H9 (cell line): ENCODE measurements around the gene CNIH2. TPM values are rescaled to one million over a fixed set of nuclear protein-coding genes. Genes with fewer than 3 reads are reported as not detected.
"Not testable (repeated sequence)": the region's sequence is repeated elsewhere in the genome, so short reads cannot be mapped to it uniquely, and the experiment has no call there.

Source experiments
- DNase-seq: peaks from one replicate; pipeline ENCODE4 v3.0.0-alpha.2; 2017
- H2AFZ ChIP-seq: one replicate; pipeline ENCODE4 v1.6.1; 2013; ENCODE audit warnings: mild to moderate bottlenecking, low read length, control low read depth, moderate library complexity
- H2AK5ac ChIP-seq: 2 replicates; pipeline ENCODE4 v1.6.1; 2013; ENCODE audit warnings: low read length, control low read depth, mixed read lengths; ENCODE audit not compliant: insufficient read length
- H2BK120ac ChIP-seq: one replicate; pipeline ENCODE4 v1.6.1; 2013; ENCODE audit warnings: low read depth, mild to moderate bottlenecking, low read length, control low read depth, inconsistent platforms; ENCODE audit not compliant: poor library complexity, severe bottlenecking
- H2BK12ac ChIP-seq: 2 replicates; pipeline ENCODE4 v1.6.1; 2013; ENCODE audit warnings: low read length, control low read depth, mixed read lengths, low read depth; ENCODE audit not compliant: insufficient read length
- H2BK15ac ChIP-seq: 2 replicates; pipeline ENCODE4 v1.6.1; 2013; ENCODE audit warnings: low read depth, low read length, control low read depth
- H2BK20ac ChIP-seq: one replicate; pipeline ENCODE4 v1.6.1; 2013; ENCODE audit warnings: low read depth, mild to moderate bottlenecking, low read length, control low read depth, inconsistent platforms; ENCODE audit not compliant: poor library complexity, severe bottlenecking
- H2BK5ac ChIP-seq: 2 replicates; pipeline ENCODE4 v1.6.1; 2013; ENCODE audit warnings: low read length, control low read depth, mixed read lengths; ENCODE audit not compliant: insufficient read length
- H3K14ac ChIP-seq: 2 replicates; pipeline ENCODE4 v1.6.1; 2013; ENCODE audit warnings: low read length, control low read depth; ENCODE audit not compliant: insufficient read depth
- H3K18ac ChIP-seq: 2 replicates; pipeline ENCODE4 v1.6.1; 2013; ENCODE audit warnings: low read depth, mild to moderate bottlenecking, mixed read lengths, low read length, control low read depth; ENCODE audit not compliant: insufficient read length
- H3K23ac ChIP-seq: 2 replicates; pipeline ENCODE4 v1.6.1; 2013; ENCODE audit warnings: low read length, control low read depth, mixed read lengths, low read depth; ENCODE audit not compliant: insufficient read length
- H3K23me2 ChIP-seq: 2 replicates; pipeline ENCODE4 v1.6.1; 2013; ENCODE audit warnings: low read depth, mild to moderate bottlenecking, mixed read lengths, low read length, control low read depth; ENCODE audit not compliant: insufficient read length, poor library complexity, severe bottlenecking
- H3K27ac ChIP-seq: 2 replicates; pipeline ENCODE4 v1.5.1; 2013; ENCODE audit warnings: low read length, control low read depth, mixed read lengths, low read depth; ENCODE audit not compliant: insufficient read length
- H3K27me3 ChIP-seq: 2 replicates; pipeline ENCODE4 v1.6.1; 2013; ENCODE audit warnings: low read length, control low read depth, inconsistent platforms; ENCODE audit not compliant: insufficient read depth
- H3K4ac ChIP-seq: 2 replicates; pipeline ENCODE4 v1.6.1; 2013; ENCODE audit warnings: low read depth, mild to moderate bottlenecking, control low read depth, inconsistent platforms, low read length, moderate library complexity
- H3K4me1 ChIP-seq: 2 replicates; pipeline ENCODE4 v1.6.1; 2013; ENCODE audit warnings: low read length, control low read depth, inconsistent platforms; ENCODE audit not compliant: insufficient read depth
- H3K4me2 ChIP-seq: 2 replicates; pipeline ENCODE4 v1.6.1; 2013; ENCODE audit warnings: low read length, control low read depth, mixed read lengths; ENCODE audit not compliant: insufficient read length, insufficient read depth
- H3K56ac ChIP-seq: 2 replicates; pipeline ENCODE4 v1.6.1; 2013; ENCODE audit warnings: low read depth, mild to moderate bottlenecking, mixed read lengths, low read length, control low read depth; ENCODE audit not compliant: insufficient read length
- H3K79me1 ChIP-seq: 2 replicates; pipeline ENCODE4 v1.6.1; 2013; ENCODE audit warnings: low read depth, mild to moderate bottlenecking, moderate library complexity, low read length, control low read depth, inconsistent platforms; ENCODE audit not compliant: insufficient read depth, poor library complexity, severe bottlenecking
- H3K79me2 ChIP-seq: 2 replicates; pipeline ENCODE4 v1.6.1; 2013; ENCODE audit warnings: low read length, control low read depth, inconsistent platforms; ENCODE audit not compliant: insufficient read depth
- H3K9ac ChIP-seq: 2 replicates; pipeline ENCODE4 v1.6.1; 2013; ENCODE audit warnings: low read length, control low read depth, mixed read lengths; ENCODE audit not compliant: insufficient read length; ENCODE audit errors: extremely low read depth
- H3K9me3 ChIP-seq: one replicate; pipeline ENCODE4 v1.6.1; 2013; ENCODE audit warnings: low read depth, low read length, inconsistent platforms; ENCODE audit not compliant: control insufficient read depth
- H3T11ph ChIP-seq: one replicate; pipeline ENCODE4 v1.6.1; 2013; ENCODE audit warnings: mild to moderate bottlenecking, low read length, control low read depth, inconsistent platforms
- H4K20me1 ChIP-seq: one replicate; pipeline ENCODE4 v1.6.1; 2013; ENCODE audit not compliant: control insufficient read depth, insufficient read length, insufficient read depth
- H4K5ac ChIP-seq: 2 replicates; pipeline ENCODE4 v1.6.1; 2013; ENCODE audit warnings: low read depth, mild to moderate bottlenecking, mixed read lengths, low read length, control low read depth; ENCODE audit not compliant: insufficient read length
- H4K8ac ChIP-seq: replicated peaks from 2 replicates; pipeline ENCODE4 v1.6.1; 2013; ENCODE audit warnings: low read length, control low read depth, mixed read lengths, low read depth; ENCODE audit not compliant: insufficient read length
- H4K91ac ChIP-seq: 2 replicates; pipeline ENCODE4 v1.6.1; 2013; ENCODE audit warnings: low read depth, mild to moderate bottlenecking, moderate library complexity, mixed read lengths, low read length, control low read depth; ENCODE audit not compliant: insufficient read length
- H3K27ac Mint-ChIP-seq, 3 experiments: 2 replicates in 2 of 3; 3 replicates in 1 of 3; pipeline ENCODE4 v1.8.0; 2020 to 2021; ENCODE audit warnings: mixed read lengths in 3 of 3, mild to moderate bottlenecking in 1 of 3, moderate library complexity in 1 of 3
- H3K27me3 Mint-ChIP-seq: 2 replicates; pipeline ENCODE4 v1.8.0; 2021; ENCODE audit warnings: low read depth, mild to moderate bottlenecking, moderate library complexity, mixed read lengths
- H3K36me3 Mint-ChIP-seq, 3 experiments: 2 replicates in 2 of 3; 3 replicates in 1 of 3; pipeline ENCODE4 v1.8.0; 2020 to 2021; ENCODE audit warnings: low read depth in 3 of 3, mixed read lengths in 3 of 3; ENCODE audit not compliant: insufficient read depth in 1 of 3
- H3K4me1 Mint-ChIP-seq, 2 experiments: 2 replicates each; pipeline ENCODE4 v1.8.0; 2020; ENCODE audit warnings: mixed read lengths in 2 of 2
- H3K4me3 Mint-ChIP-seq, 2 experiments: 2 replicates in 1 of 2; 3 replicates in 1 of 2; pipeline ENCODE4 v1.8.0; 2020 to 2021; ENCODE audit warnings: mild to moderate bottlenecking in 2 of 2, mixed read lengths in 2 of 2, moderate library complexity in 1 of 2
- H3K9me3 Mint-ChIP-seq, 2 experiments: 2 replicates in 1 of 2; 3 replicates in 1 of 2; pipeline ENCODE4 v1.8.0; 2020; ENCODE audit warnings: mild to moderate bottlenecking in 2 of 2, mixed read lengths in 2 of 2, moderate library complexity in 1 of 2
- CTCF ChIP-seq: fragments of 200-600 bp; sonication (generic); conservative IDR thresholded peaks from 3 replicates; pipeline ENCODE4 v1.8.0; 2021; ENCODE audit warnings: antibody characterized with exemption, mild to moderate bottlenecking
- WGBS: extraction: QIAGEN DNeasy Blood & Tissue Kit; methylation state at CpG from one replicate; pipeline ENCODE4 v1.1.7; 2013; ENCODE audit warnings: missing lambda C conversion rate, low lambda C conversion rate, mixed read lengths; ENCODE audit not compliant: insufficient read length; ENCODE audit errors: extremely low coverage; 5-methylcytosine and 5-hydroxymethylcytosine counted together
- total RNA-seq: library from RNA; stranded (reverse); gene quantifications from 2 replicates; pipeline ENCODE4 v1.2.1, GENCODE V29; 2021

Gene CNIH2
- total RNA-seq, 1 experiment from 2014 or later, result 12.0 TPM

GRCh38 chr11:66318600-66318970, 40.6 kb downstream of the CNIH2 start:
- Histone ChIP-seq H3K23me2 (no peaks in the 10 kb centered on the region), H2BK15ac (no peak overlapping the region), H2AK5ac (no peak overlapping the region), H3T11ph (no peak overlapping the region), H4K5ac (no peak overlapping the region), H3K18ac (no peak overlapping the region), H3K23ac (no peak overlapping the region), H3K4me1 (peaks cover 2% of the 10 kb centered on the region; the same call in 1 of the 2 replicates), H3K79me1 (no peaks in the 10 kb centered on the region), H3K27me3 (no peaks in the 10 kb centered on the region), H3K9ac (no peak overlapping the region), H2BK120ac (no peak overlapping the region), H4K91ac (no peak overlapping the region), H3K79me2 (no peaks in the 10 kb centered on the region), H4K8ac (no peak overlapping the region), H3K14ac (no peak overlapping the region), H3K27ac (no peak overlapping the region), H2AFZ (no peak overlapping the region), H3K4me2 (no peak overlapping the region), H3K9me3 (no peaks in the 10 kb centered on the region), H3K56ac (no peak overlapping the region), H2BK20ac (no peak overlapping the region), H3K4ac (no peak overlapping the region), H2BK12ac (no peak overlapping the region), H4K20me1 (no peaks in the 10 kb centered on the region), H2BK5ac (no peak overlapping the region)
- DNase-seq, result no peak
- peak overlapping the region in 1 of 2 experiments; percentile 39; a peak in 1 of 5 replicates for H3K4me3 Mint-ChIP-seq
- H3K9me3 Mint-ChIP-seq, result peaks cover 14 to 20% of the 10 kb centered on the region in 2 experiments
- no peak overlapping the region for H3K27ac Mint-ChIP-seq
- H3K36me3 Mint-ChIP-seq, result peaks cover 8 to 18% (median 16%) of the 10 kb centered on the region in 3 experiments
- H3K27me3 Mint-ChIP-seq, result peaks cover 29% of the 10 kb centered on the region
- no CpG with 5 or more reads among the region's 3 CpGs for WGBS
- no peak for TF ChIP-seq CTCF
- peaks cover 22 to 30% of the 10 kb centered on the region in 2 experiments for H3K4me1 Mint-ChIP-seq

- not testable (repeated sequence) for H3K56ac ChIP-seq, H2AK5ac ChIP-seq, H2BK120ac ChIP-seq, H3K23me2 ChIP-seq, H3K9me3 ChIP-seq, DNase-seq, H3K4me1 ChIP-seq, H3K4me3 Mint-ChIP-seq, H3T11ph ChIP-seq, H3K9ac ChIP-seq, H3K23ac ChIP-seq, H3K27ac ChIP-seq, H3K14ac ChIP-seq, H4K91ac ChIP-seq, H4K20me1 ChIP-seq, H4K5ac ChIP-seq, H2BK15ac ChIP-seq, H3K79me2 ChIP-seq, H2BK12ac ChIP-seq, H3K4ac ChIP-seq, H3K18ac ChIP-seq, H2BK20ac ChIP-seq, H2BK5ac ChIP-seq, H3K27ac Mint-ChIP-seq, H4K8ac ChIP-seq, H2AFZ ChIP-seq, H3K79me1 ChIP-seq, H3K4me2 ChIP-seq, H3K27me3 ChIP-seq
- WGBS, result no CpG with 5 or more reads among the region's 2 CpGs
- Mint-ChIP-seq H3K4me1 (peaks cover 21 to 28% of the 10 kb centered on the region in 2 experiments), H3K27me3 (peaks cover 20% of the 10 kb centered on the region), H3K9me3 (peaks cover 14 to 20% of the 10 kb centered on the region in 2 experiments), H3K36me3 (peaks cover 8 to 18% (median 16%) of the 10 kb centered on the region in 3 experiments)
These were observed 42.3 kb downstream of the CNIH2 start for GRCh38 chr11:66320289-66320688.
